Measurements from ENCODE around the gene EMC8.
A peak's percentile ranks its signal among the peaks of the same experiment; 100 is the strongest.
"Not testable (repeated sequence)": the region's sequence is repeated elsewhere in the genome, so short reads cannot be mapped to it uniquely, and the experiment has no call there.

The EMC8 gene

GRCh38 chr16:85812031-85812807, 12.9 kb upstream of the EMC8 start:
- no peak for DNase-seq

DNA sequence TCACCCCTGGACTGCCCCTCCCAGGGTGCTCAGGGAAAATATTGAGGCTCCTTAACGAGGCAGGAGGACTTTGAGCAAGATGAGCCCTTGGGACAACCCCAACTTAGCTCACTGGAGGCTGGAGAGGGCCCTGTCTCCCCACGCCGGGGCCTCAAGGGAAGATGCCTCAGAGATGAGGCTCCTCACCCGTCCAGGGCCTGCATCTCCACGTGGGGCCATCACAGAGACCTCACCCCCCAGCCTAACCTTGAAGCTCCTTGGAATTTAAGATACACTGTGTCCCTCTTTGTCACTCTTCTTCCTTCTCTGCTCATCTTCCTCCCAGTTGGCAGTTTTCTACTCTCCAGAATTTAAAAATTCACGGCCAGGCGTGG, 11.4 kb upstream of the EMC8 start:
- DNase-seq = no peak

- no peak for DNase-seq
Measured at GRCh38 chr16:85810097-85810741, 10.9 kb upstream of the EMC8 start.

DNA sequence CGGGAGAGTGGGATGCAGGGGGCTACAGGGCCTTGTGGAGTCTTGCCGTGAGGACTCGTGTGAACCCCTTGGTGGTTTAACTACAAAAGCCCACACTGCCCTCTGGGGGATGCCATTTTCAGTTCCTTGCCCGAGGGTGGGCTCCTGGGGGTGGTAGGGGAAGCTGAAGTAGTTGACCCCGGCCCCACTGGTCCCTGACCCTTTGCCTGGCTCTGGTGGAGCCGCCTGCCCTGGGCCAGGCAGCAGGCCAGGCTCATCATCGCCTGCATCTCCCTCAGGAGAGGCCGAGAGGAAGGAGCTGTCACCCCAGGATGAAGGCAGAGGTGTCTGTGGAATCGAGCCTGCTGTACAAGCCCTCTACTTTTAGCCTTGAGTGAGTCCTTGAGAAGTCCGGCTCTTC, 10.3 kb upstream of the EMC8 start:
- DNase-seq = no peak

GRCh38 chr16:85808926-85809325, 9.6 kb upstream of the EMC8 start:
- no peak for DNase-seq

GRCh38 chr16:85808104-85808503, 8.8 kb upstream of the EMC8 start:
- not testable (repeated sequence) for DNase-seq

DNA sequence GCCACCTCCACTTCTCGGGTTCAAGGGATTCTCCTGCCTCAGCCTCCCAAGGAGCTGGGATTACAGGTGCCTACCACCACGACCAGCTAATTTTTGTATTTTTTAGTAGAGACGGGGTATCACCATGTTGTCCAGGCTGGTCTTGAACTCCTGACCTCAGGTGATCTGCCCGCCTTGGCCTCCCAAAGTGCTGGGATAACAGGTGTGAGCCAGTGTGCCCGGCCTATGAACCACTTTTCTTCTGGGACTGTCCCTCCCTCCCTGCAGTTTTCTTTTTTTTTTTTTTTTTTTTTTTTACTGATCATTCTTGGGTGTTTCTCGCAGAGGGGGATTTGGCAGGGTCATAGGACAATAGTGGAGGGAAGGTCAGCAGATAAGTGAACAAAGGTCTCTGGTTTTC, 8.0 kb upstream of the EMC8 start:
- DNase-seq = not testable (repeated sequence)

DNA sequence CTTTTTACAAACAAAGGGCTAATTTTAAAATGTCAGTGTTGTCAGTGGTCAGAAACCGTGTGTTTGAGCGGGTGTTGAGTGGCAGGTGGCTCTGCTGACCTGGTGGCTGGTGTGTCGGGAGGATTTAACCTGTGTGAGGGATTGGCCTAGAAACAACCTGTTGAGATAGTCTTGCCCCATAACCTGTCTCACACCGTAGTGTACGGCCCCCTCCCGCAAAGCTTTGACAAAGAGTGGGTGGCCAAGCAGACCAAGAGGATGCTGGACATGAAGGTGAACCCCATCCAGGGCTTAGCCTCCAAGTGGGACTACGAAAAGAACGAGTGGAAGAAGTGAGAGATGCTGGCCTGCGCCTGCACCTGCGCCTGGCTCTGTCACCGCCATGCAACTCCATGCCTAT, 7.2 kb upstream of the EMC8 start:
- DNase-seq = no peak

GRCh38 chr16:85805442-85806045, 6.2 kb upstream of the EMC8 start:
- DNase-seq = no peak

GRCh38 chr16:85803570-85803969, 4.2 kb upstream of the EMC8 start:
- DNase-seq = no peak

DNA sequence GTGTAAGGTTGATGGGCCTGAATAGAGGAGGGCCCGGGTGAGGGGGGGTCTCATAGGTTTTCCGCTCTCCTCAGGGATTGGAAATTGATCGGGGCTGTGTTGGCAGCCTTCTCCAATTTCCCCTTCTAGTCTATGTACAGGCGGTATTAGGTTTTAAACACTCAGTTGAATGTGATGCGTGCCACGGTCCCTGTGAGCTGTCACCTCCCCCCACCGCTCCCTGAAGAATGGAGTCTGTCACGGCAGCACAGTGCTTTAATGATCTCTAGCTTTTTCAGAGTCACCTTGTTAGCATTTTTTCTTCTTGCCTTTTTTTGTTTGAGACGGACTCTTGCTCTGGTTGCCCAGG, 951 bp upstream of the EMC8 start:
- DNase-seq = peak; percentile 18

GRCh38 chr16:85798901-85799496, 345 bp downstream of the EMC8 start:
- peak; percentile 13 for DNase-seq

DNA sequence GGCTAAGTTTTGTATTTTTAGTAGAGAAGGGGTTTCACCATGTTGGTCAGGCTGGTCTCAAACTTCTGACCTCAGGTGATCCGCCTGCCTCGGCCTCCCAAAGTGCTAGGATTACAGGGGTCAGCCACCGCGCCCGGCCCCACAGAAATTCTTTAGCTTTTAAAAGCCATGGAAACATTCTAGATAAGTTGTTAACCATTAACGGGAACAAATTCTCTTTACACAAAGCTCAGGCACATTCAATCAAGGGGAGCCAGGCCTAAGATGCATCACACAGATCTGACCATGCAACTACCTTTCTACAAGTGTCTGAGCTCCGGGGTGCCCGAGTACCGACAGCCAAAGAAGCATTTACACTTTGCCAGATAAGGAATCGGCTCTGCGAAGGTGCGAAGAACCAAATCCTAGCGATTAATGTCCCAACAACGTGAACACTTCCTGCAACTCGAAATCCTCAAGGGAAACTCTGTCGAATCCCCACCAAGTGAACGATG, 1.0 kb downstream of the EMC8 start:
- no peak for DNase-seq

DNA sequence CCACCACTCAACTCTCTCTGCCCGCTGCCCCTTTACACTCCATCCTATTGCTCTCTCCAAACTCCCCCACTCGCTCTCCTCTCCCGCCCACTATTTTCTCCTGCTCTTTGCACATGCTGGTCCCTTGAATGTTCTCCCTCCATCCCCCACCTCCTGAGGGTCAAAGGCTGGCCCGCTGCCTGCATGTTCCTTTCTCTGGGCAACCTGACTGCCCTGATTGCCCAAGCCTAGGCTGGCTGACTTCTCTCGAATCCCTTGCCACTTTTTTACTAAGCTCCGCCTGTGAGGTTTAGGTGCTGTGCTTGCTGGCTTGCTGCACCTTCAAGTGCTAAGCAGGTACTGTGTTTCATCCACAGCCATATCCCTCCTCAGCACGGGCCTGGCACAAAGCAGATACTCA, 2.7 kb downstream of the EMC8 start:
- no peak for DNase-seq

GRCh38 chr16:85796152-85796551, 3.2 kb downstream of the EMC8 start:
- DNase-seq = no peak

DNA sequence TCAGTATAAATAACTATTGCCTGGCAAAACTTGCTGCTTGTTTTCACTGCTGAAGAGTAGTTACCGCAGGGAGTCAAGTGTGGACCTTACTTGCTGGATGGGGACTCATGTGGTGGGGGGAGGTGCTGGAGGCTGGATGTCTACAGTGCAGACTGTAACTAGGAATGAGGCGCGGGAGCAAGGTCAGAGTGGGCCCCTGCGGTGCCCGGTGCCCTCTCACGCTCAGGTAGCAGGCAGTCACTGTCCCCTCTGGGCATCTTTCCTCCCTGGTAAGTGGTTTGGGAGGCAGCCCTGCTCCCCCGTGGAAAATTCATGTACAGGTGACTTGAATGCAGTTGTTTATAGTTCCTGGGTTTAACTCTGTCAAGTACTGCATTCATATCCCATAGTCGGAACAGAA, 4.6 kb downstream of the EMC8 start:
- DNase-seq = no peak

GRCh38 chr16:85793662-85794298, 5.6 kb downstream of the EMC8 start:
- DNase-seq = no peak

- DNase-seq = no peak
Measured at GRCh38 chr16:85789773-85790172, 9.6 kb downstream of the EMC8 start.

DNA sequence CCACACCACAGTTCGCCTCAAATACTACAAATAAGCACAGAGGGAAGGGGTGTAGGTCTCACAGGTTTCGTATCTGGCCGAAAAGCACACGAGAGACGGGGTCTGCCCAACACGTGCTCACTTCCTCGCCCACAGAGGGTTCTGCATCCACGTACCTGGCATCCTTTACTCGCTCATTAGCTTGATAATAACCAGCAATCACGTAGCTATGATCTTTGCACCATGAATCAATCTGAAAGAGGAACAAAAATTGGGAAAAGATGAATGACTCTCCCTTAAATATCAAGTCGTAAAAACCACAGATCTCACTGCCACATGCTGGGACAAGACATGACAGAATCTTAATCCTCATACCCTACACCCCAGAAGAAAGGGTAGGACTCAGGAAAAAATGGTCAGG, 10.5 kb downstream of the EMC8 start:
- DNase-seq = no peak

DNA sequence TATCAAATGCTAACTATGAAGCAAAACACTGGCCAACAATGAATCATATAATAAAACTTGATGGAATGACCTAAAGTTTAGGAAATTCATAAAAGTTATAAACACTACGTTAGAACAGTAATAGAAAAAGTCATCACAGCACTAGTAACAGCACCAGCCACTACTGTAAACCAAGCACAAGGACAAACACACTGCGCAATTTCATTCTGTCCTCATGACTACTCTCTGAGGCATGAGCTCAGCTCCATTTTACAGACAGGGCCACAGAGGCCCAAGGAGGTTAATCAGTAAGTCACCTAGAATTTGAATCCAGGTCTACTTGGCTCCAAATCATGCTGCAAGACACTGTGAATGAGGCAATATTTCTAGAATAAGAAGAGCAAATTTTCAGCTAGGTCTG, 13.4 kb downstream of the EMC8 start:
- no peak for DNase-seq

- DNase-seq = no peak
Measured at GRCh38 chr16:85784813-85785212, 14.5 kb downstream of the EMC8 start.

- no peak for DNase-seq
Measured at GRCh38 chr16:85783441-85783840, 15.9 kb downstream of the EMC8 start.

- no peak for DNase-seq
Measured at GRCh38 chr16:85782451-85782850, 16.9 kb downstream of the EMC8 start.

Data from NCI-H2171 treated with DMSO at 0.1 percent for 48 hours (cell line).